Thymus (tissue), 11 donors: ENCODE results near the gene NUDCD3. TPM values are rescaled to one million over a fixed set of nuclear protein-coding genes. Genes with fewer than 3 reads are reported as not detected.

Experiments
- DNase-seq, 9 donors: peaks; one replicate each; pipeline ENCODE4 v3.0.0-alpha.2; 2013; ENCODE audit warnings: low spot score in 9 of 9, low read depth in 6 of 9, missing footprints in 1 of 9
- H3K27ac ChIP-seq, 2 donors: one replicate each; pipeline ENCODE4 v1.5.1; 2013; ENCODE audit warnings: control low read depth in 1 of 2, low read depth in 1 of 2, low read length in 1 of 2, mild to moderate bottlenecking in 1 of 2, moderate library complexity in 1 of 2
- H3K27me3 ChIP-seq, 2 donors: one replicate each; pipeline ENCODE4 v1.5.1; 2013; ENCODE audit warnings: low read length in 1 of 2; ENCODE audit not compliant: control insufficient read depth in 2 of 2, insufficient read depth in 1 of 2
- H3K36me3 ChIP-seq, 2 donors: one replicate each; pipeline ENCODE4 v1.5.1; 2013; ENCODE audit warnings: low read length in 1 of 2, mild to moderate bottlenecking in 1 of 2, moderate library complexity in 1 of 2; ENCODE audit not compliant: control insufficient read depth in 2 of 2, insufficient read depth in 2 of 2
- H3K4me1 ChIP-seq, 2 donors: one replicate each; pipeline ENCODE4 v1.5.1; 2013; ENCODE audit warnings: low read length in 2 of 2; ENCODE audit not compliant: control insufficient read depth in 2 of 2, insufficient read depth in 2 of 2
- H3K4me3 ChIP-seq, 2 donors: one replicate each; pipeline ENCODE4 v1.5.1; 2013; ENCODE audit warnings: low read length in 2 of 2, control low read depth in 1 of 2, mild to moderate bottlenecking in 1 of 2
- H3K9me3 ChIP-seq, 2 donors: one replicate each; pipeline ENCODE4 v1.5.1; 2013; ENCODE audit warnings: low read length in 1 of 2, mild to moderate bottlenecking in 1 of 2; ENCODE audit not compliant: control insufficient read depth in 2 of 2, insufficient read depth in 1 of 2
- WGBS: extraction: QIAGEN DNeasy Blood & Tissue Kit; methylation state at CpG from one replicate; pipeline ENCODE4 v1.1.7; 2013; 5-methylcytosine and 5-hydroxymethylcytosine counted together
- polyA plus RNA-seq: library from polyadenylated mRNA; stranded (reverse); fragments of 200-250 nt; gene quantifications from one replicate; pipeline ENCODE4 v1.2.3, GENCODE V29; 2013
- total RNA-seq: library from RNA; stranded (reverse); fragments of 120-200 nt; gene quantifications from one replicate; pipeline ENCODE4 v1.2.4, GENCODE V29; 2013
- donor health status: healthy.

The NUDCD3 gene
- total and polyA plus RNA-seq, 2 donors: 32.9 to 33.9 TPM

DNA sequence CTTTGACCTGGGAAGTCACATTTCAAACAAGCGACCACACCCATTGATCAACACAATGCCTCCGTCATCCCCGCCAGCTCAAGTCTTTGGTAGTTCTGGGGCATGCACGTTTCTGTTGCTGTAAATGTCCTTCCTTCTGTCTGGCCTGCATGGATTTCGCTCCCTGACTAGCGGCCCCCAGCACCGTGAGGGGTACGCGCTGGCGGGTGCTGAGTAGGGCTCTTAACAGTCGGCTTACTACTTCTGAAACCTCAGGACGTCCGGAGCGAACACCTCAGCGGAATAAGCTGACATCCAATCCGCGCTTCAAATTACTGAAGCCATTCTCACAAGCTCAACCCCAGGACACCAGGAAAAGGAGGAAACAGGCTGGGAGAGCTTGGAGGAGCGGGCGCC, 505 bp downstream of the NUDCD3 start:
- Histone ChIP-seq H3K4me3 (peak overlapping the region; percentile 78 to 89), H3K9me3 (peaks cover 0 to under 1% of the 10 kb centered on the region in 2 donors), H3K27me3 (no peaks in the 10 kb centered on the region), H3K4me1 (peaks cover 7 to 8% of the 10 kb centered on the region in 2 donors), H3K36me3 (peaks cover 2 to 9% of the 10 kb centered on the region in 2 donors), H3K27ac (peak overlapping the region; percentile 93 to 95)
- DNase-seq: peak in 5 of 9 donors; percentile 8 to 48 (median 21)
- whole genome bisulfite sequencing: under 1% methylated on average over 19 of the region's 19 CpGs

DNA sequence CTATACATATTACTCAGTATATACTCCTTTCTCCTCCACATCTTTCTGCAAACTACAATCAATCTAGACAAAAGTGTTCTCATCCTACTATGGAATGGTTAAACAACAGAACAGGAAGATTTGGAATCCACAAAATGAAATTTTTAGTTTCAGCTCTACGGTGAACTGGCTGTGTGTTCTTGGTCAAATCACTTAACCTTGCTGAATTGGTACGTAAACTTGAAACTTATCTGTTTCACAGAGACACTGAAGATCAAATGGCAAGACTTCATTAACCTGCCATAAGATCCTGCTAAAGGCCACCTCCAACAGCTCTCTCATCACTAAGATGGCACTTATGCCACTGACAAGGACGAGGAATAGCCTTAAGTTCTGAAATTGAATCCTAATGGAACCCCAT, 1.5 kb downstream of the NUDCD3 start:
- Histone ChIP-seq H3K9me3 (peaks cover 0 to 3% of the 10 kb centered on the region in 2 donors), H3K36me3 (peaks cover 12 to 19% of the 10 kb centered on the region in 2 donors), H3K4me3 (no peak overlapping the region), H3K4me1 (peaks cover 7 to 8% of the 10 kb centered on the region in 2 donors), H3K27me3 (no peaks in the 10 kb centered on the region), H3K27ac (no peak overlapping the region)
- over 99% methylated on average over 3 of the region's 3 CpGs for WGBS
- DNase-seq: no peak

DNA sequence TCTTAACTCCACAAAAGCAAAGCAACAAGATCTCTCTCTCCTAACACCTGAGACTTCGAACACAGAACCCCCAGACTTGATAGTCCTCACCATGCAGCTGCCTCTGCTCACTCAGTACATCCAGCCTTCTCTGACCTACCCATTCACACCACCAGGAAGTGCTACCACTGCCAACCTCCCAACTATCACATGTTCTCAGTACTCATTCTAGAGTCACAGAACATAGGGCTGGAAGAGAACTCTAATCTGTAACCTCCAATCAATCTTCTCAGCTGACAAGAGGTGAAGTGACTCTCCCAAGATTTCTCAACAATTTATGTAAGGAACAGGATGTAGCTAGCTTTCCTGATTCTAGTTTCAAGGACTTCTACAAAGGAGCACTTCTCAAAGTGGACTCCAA, 3.8 kb downstream of the NUDCD3 start:
- Histone ChIP-seq H3K36me3 (peaks cover 22 to 42% of the 10 kb centered on the region in 2 donors), H3K27me3 (no peaks in the 10 kb centered on the region), H3K4me1 (peaks cover 7 to 8% of the 10 kb centered on the region in 2 donors), H3K9me3 (peaks cover 4 to 7% of the 10 kb centered on the region in 2 donors), H3K4me3 (no peak overlapping the region), H3K27ac (no peak overlapping the region)
- 95% methylated on average over 1 of the region's 1 CpG for WGBS
- DNase-seq: no peak

DNA sequence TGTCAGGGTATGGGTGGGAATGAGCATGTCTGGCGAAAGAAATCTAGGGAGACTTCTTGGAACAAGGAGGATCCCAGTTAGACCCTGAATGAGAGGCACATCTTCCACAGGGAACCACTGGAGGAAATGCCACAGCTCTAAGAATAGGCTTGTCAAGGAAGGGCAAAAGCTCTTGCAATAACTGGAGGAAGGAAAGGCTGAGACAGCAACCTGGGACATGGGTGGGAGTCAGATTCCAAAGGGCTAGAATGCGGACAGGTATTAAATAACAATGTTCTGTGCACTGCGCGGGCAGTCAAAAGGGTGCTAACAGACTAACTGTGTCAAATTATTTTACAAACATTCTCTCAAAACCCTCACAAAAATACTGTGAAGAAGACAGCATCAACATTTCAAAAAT, 4.5 kb downstream of the NUDCD3 start:
- no peak for DNase-seq
- no peak overlapping the region for H3K27ac ChIP-seq
- no peak overlapping the region for H3K4me3 ChIP-seq
- H3K36me3 ChIP-seq: peaks cover 27 to 49% of the 10 kb centered on the region in 2 donors
- no peaks in the 10 kb centered on the region for H3K27me3 ChIP-seq
- peaks cover 7 to 8% of the 10 kb centered on the region in 2 donors for H3K4me1 ChIP-seq
- WGBS: 97% methylated on average over 4 of the region's 4 CpGs
- H3K9me3 ChIP-seq: peaks cover 4 to 7% of the 10 kb centered on the region in 2 donors

DNA sequence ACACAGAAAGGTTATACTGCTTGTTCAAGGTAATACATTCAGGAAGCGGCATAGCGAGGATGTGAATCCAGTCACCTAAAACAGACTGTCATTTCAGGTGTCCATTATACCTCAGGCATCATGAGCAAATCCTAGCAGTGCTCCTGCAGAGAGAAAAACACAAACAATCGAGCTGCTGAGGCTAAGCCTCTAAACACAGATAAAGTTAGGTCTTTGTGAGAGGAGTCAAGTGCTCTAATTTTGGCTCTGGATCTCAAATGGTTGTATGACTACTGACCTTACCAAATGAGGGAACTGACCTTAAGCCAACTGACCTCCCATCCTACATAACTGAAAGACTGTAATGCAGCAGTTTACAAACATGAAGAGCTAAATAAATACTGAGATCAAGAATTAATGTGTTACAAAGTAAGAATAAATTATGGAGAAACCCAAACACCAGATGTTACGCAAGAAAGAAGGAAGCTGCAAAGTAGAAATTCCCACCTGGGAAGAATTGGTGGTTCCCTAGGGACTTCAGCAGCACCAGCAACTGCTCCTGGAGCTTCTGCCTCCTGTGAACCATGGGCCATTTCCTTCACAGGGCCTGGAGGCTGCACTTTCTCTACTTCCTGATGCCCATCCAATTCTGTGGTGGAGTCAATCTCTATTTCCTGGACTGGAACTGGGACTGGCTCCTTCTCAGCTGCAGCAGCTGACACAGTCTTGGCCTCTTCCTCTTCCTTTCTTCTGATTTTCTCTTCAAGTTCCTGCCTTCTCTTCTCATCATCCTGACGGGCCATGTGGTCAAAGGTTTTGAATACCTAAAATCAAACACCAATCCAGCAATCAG, 5.8 kb downstream of the NUDCD3 start:
- H3K27ac ChIP-seq: no peak overlapping the region
- H3K36me3 ChIP-seq: peaks cover 30 to 54% of the 10 kb centered on the region in 2 donors
- peaks cover 4 to 7% of the 10 kb centered on the region in 2 donors for H3K9me3 ChIP-seq
- 97% methylated on average over 5 of the region's 5 CpGs for WGBS
- no peaks in the 10 kb centered on the region for H3K27me3 ChIP-seq
- peaks cover 5 to 8% of the 10 kb centered on the region in 2 donors for H3K4me1 ChIP-seq
- no peak overlapping the region for H3K4me3 ChIP-seq
- DNase-seq: no peak

DNA sequence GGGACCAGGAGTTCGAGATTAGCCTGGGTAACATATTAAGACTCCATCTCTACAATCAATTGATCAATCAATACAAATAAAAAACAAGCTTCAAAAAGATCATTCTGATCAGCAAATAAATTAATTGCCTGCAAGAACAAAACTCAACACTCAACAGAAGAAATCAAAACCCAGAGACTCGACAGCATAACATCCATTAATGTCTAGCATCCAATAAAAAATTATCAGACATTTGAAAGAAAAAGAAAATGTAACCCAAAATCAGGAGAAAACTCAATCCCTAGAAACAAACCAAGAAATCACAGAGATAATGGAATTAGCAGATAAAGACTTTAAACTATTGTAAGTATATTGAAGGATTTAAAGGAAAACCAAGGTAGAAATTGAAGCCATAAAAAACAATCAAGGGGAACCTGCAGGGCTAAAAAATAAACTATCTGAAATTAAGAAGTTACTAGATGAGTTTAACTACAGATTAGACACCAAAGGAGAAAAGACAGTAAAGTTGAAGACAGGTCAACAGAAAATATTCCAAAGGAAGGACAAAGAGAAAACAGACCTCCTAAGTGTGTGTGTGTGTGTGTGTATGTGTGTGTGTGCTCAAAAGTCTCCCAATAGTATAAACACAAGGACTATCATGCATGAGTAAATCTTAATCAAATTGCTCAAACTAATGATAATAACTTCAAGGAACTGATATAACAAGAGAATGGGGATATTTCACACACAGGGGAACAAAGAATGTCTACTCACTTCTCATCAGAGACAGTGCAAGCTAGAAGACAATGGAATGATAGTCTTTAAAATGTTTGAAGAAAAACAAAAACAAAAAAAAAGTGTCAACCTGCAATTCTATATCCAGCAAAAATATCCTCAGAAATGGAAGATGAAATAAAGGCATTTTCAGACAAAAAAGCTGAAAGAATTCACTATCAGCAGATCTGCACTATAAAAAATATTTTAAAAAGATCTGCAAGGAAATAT, 7.7 kb downstream of the NUDCD3 start:
- H3K27me3 ChIP-seq: no peaks in the 10 kb centered on the region
- WGBS: 99% methylated on average over 2 of the region's 2 CpGs

DNA sequence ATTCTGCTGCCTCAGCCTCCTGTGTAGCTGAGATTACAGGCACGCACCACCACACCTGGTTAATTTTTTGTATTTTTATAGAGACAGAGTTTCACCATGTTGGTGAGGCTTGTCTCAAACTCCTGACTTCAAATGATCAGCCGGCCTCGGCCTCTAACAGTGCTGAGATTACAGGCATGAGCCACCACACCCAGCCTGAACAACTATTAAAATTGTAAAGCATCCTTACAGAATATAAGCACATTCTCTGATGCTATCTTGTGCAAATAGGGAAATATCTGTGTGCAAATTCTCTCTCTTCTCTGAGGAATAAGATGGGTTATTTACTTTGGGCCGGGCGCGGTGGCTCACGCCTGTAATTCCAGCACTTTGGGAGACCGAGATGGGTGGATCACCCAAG, 12.5 kb downstream of the NUDCD3 start:
- WGBS: 99% methylated on average over 8 of the region's 8 CpGs
- Histone ChIP-seq H3K9me3 (no peaks in the 10 kb centered on the region), H3K36me3 (peaks cover 39 to 74% of the 10 kb centered on the region in 2 donors), H3K4me3 (no peak overlapping the region), H3K4me1 (no peaks in the 10 kb centered on the region), H3K27ac (no peak overlapping the region), H3K27me3 (no peaks in the 10 kb centered on the region)
- DNase-seq: no peak

More for the DNA sequence above, 7.7 kb downstream of the NUDCD3 start:
- Histone ChIP-seq H3K36me3 (peaks cover 39 to 69% of the 10 kb centered on the region in 2 donors), H3K4me1 (no peaks in the 10 kb centered on the region), H3K4me3 (no peak overlapping the region), H3K9me3 (peaks cover 4 to 7% of the 10 kb centered on the region in 2 donors), H3K27ac (no peak overlapping the region)
- no peak for DNase-seq

DNA sequence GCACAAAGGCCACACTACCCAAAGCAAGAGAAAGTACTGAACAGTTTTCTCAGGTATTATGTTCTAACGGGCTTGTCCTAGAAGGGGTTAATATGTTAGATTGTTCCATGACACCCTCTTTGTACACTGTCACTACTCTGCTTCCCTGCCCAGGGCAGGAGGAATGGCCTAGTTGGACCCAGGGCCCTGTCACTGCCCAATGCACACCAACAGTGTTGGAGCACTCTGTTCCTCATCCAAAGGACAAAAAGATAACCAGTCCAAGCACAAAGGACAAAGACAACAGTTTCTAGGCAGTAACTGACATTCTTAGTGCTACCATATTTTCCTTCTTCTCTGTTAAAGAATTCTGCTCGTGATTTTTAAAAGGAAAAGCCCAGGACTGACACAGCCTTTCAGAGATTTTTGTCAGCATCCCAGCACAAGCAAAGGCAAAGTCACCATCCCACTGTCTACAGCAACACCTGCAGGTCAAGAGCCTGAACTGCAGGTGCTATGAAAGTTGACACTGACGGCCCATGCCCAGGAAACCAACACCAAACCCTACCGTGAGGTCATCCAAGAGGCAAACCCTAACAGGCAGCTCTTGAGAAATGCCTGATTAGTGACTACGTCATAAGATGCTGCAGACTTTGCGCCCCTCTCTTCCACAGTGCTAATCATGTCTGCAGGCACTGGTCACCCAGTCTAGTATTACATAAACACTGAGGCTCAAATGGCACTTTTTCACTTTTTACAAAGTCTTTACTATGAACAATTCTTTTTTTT, 13.2 kb downstream of the NUDCD3 start:
- H3K4me1 ChIP-seq: no peaks in the 10 kb centered on the region
- no peak overlapping the region for H3K27ac ChIP-seq
- H3K9me3 ChIP-seq: no peaks in the 10 kb centered on the region
- 74% methylated on average over 6 of the region's 6 CpGs for WGBS
- DNase-seq: peak in 7 of 9 donors; percentile 45 to 71 (median 48)
- no peak overlapping the region for H3K4me3 ChIP-seq
- H3K36me3 ChIP-seq: peaks cover 37 to 67% of the 10 kb centered on the region in 2 donors
- H3K27me3 ChIP-seq: no peaks in the 10 kb centered on the region
